GM10248 (cell line): ENCODE results near the gene CCDC69.
"Not testable (repeated sequence)": the region's sequence is repeated elsewhere in the genome, so short reads cannot be mapped to it uniquely, and the experiment has no call there.

Experiments used
- CTCF ChIA-PET: fragments of 300-600 bp; sonication (Branson Sonifier 250); formaldehyde crosslinking; extraction: SDS; loops from one replicate; lab custom pipeline; 2021; ENCODE audit warnings: antibody characterized with exemption; lab: Yijun Ruan, JAX
- POLR2A ChIA-PET: fragments of 350-650 bp; sonication (Branson Sonifier 250); formaldehyde crosslinking; extraction: SDS; loops from one replicate; lab custom pipeline; 2020; ENCODE audit warnings: antibody characterized with exemption; lab: Yijun Ruan, JAX
- DNase-seq: peaks from one replicate; pipeline ENCODE4 v3.0.0; 2012; ENCODE audit errors: extremely low spot score
- TF ChIP-seq, protein P1 (sequence below): IDR thresholded peaks from 2 replicates; pipeline ENCODE4 v1.5.1; 2012; ENCODE audit warnings: mild to moderate bottlenecking, low read depth; ENCODE audit errors: extremely low read depth, missing control alignments, control extremely low read depth

CCDC69 gene

DNA sequence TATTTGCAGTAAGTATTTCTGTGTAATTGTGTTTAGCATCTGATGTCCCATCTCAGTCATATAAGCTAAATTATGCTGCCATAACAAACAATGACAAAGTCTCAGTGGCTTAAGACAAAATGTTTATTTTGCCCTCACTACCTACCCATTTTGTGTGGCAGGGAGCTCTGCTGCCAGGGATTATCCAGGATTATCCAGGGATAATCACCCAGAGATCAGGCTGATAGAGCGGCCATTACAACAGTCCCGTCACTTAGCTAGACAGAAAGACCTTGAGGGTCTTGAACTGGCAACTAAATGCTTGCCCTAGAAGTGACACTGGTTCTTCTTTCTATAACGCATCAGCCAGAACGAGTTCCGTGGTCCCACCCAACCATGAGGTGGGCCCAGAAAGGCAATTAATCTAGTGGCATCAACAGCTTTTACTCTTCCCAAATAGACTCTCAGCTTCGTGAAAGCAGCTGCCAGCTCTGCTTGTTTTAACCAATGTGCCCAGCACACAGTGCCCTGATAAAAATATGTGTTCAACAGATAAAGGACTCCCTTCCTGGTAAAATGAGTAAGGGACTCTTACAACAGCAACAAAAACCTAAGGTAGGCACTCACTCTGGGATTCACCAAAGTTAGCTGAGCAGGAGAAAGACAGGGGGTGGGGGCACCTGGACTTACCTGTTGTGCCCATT, 22.8 kb downstream of the CCDC69 start:
- POLR2A ChIA-PET: interaction anchor here (1.4 kb wide), 1 partner anchor 51 kb away, joined by 3 read pairs; the partner anchor contains the start of gene GM2A
- CTCF ChIA-PET: interaction anchor here (0.8 to 2.6 kb wide), 7 partner anchors 10 to 246 kb away, joined by 3 to 10 read pairs (median 4); partner anchors contain the start of gene SLC36A1

DNA sequence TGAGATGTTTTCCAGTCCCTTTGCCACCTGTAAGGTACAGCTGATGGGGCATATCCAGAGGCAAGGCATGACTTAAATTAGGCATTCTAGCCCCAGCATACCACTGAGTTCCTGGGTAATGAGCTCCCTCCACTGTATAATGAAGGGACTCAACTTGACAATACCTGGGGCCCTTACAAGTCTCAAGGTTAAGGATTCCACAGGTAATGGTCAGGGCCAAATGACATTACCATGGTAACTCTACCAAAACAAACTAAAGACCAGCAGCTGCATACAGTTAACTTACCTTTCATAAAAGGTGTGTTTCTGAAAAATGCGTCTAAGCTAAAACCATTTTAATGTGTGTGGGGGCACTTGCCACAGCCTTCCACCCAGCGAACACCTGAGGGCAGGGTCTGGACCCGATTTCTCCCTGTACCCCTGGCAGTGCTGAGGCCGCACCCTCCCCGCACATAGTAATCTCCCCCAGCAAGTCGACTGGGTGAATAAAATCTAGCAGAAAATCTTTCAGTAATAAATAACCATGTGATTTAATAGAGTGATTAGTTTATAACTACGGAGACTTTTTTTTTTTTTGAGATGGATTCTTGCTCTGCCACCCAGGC, 24.2 kb downstream of the CCDC69 start:
- no peak for DNase-seq
- POLR2A ChIA-PET: no interaction called here
- CTCF ChIA-PET: interaction anchor here (0.9 to 1.2 kb wide), 6 partner anchors 11 to 57 kb away, joined by 3 to 5 read pairs (median 3); no protein-coding TSS in a partner anchor
- TF ChIP-seq, protein P1, sequence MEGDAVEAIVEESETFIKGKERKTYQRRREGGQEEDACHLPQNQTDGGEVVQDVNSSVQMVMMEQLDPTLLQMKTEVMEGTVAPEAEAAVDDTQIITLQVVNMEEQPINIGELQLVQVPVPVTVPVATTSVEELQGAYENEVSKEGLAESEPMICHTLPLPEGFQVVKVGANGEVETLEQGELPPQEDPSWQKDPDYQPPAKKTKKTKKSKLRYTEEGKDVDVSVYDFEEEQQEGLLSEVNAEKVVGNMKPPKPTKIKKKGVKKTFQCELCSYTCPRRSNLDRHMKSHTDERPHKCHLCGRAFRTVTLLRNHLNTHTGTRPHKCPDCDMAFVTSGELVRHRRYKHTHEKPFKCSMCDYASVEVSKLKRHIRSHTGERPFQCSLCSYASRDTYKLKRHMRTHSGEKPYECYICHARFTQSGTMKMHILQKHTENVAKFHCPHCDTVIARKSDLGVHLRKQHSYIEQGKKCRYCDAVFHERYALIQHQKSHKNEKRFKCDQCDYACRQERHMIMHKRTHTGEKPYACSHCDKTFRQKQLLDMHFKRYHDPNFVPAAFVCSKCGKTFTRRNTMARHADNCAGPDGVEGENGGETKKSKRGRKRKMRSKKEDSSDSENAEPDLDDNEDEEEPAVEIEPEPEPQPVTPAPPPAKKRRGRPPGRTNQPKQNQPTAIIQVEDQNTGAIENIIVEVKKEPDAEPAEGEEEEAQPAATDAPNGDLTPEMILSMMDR: no peak

More for the DNA sequence above, 22.8 kb downstream of the CCDC69 start:
- DNase-seq: no peak
- TF ChIP-seq, protein P1: no peak

DNA sequence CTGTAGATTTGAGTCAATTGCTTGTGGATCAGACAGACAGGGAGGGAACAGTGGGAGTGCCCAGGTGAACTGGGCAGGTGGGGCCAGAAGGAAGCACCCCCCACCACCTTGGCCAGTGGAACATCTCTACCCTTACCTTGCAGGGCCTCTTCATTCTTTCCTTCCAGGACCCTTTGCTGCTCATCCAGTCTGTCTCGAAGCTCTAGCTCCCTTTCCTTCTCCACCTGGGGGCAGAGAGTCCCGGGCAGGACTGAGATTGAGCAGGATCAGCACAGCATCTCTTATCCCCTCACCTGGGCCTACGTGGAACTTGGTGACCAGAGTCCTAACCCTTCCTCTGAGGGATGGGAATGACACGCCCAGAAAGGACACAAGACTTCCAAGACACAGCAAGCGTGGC, 25.0 kb downstream of the CCDC69 start:
- CTCF ChIA-PET: interaction anchor here (1.0 to 2.3 kb wide), 7 partner anchors 12 to 150 kb away, joined by 3 to 6 read pairs (median 3); no protein-coding TSS in a partner anchor
- no peak for DNase-seq
- TF ChIP-seq, protein P1: no peak
- POLR2A ChIA-PET: no interaction called here

DNA sequence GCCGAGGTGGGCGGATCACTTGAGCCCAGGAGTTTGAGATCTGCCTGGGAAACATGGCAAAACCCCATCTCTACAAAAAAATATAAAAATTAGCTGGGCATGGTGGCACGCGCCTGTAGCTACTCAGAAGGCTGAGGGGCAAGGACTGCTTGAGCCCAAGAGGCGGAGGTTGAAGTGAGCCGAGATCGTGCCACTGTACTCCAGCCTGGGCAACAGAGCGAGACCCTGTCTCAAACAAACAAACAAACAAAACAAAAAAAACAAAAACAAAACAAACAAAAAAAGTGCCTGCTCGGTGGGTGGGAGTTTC, 26.6 kb downstream of the CCDC69 start:
- POLR2A ChIA-PET, DNase-seq: not testable (repeated sequence)
- CTCF ChIA-PET: interaction anchor here (1.4 to 2.3 kb wide), 2 partner anchors 32 to 82 kb away, joined by 3 to 6 read pairs; no protein-coding TSS in a partner anchor

DNA sequence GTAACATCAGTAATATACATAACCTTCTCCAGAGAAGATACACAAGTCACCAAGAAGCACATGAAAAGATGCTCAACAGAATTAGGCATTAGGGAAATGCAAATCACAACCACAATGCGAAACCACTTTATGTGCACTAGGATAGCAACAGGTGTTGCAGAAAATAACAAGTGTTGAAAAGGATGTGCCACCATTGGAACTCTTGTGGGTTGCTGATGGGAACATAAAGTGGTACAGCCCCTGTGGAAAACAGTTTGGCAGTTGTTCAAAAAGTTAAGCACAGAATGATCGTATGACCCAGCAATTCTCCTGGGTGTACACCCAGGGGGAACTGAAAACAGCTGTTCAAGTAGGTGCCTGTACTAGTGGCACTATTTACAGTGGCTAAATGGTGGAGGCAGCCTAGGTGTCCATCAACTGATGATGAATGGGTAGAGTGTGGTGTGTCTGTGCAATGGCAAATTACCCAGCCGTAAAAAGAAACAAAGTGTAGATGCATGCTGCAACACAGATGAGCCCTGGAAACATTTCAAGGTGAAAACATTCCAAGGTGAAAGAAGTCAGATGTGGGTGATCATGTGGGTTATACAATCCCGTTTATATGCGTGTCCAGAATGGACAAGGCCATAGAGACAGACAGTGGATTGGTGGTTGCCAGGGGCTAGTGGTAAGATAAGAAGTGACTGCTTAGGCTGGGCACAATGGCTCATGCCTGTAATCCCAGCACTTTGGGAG, 27.2 kb downstream of the CCDC69 start:
- ChIA-PET CTCF (interaction anchor here (0.8 to 2.3 kb wide), 3 partner anchors 15 to 82 kb away, joined by 3 to 6 read pairs (median 3); no protein-coding TSS in a partner anchor), POLR2A (no interaction called here)
- TF ChIP-seq, protein P1: no peak
- DNase-seq: peak; percentile 46

DNA sequence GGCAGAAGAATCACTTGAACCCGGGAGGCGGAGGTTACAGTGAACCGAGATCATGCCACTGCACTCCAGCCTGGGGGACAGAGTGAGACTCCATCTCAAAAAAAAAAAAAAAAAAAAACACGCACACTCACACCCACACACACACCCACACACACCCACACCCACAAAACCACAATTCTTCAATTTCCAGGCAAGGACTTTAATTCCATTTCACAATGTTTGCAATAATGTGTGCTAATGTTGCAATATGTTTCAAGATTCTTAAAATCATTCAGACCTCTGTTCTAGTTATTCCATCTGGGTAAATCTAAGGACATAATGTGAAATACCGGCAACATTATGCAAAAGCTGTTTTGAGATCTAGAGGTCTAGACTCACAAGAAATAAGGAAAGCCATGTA, 28.3 kb downstream of the CCDC69 start:
- TF ChIP-seq, protein P1: no peak
- no peak for DNase-seq
- ChIA-PET CTCF (interaction anchor here (0.8 kb wide), 1 partner anchor 16 kb away, joined by 3 read pairs; no protein-coding TSS in a partner anchor), POLR2A (no interaction called here)
